HG03060 (cell line): ENCODE results near the gene AGBL5.

Source experiments
- ATAC-seq: cut with Tn5 transposase; IDR thresholded peaks from one replicate; pipeline ENCODE4 v1.9.1; 2021; ENCODE audit warnings: low read depth, moderate number of reproducible peaks; ENCODE audit not compliant: unreplicated experiment

Gene AGBL5

DNA sequence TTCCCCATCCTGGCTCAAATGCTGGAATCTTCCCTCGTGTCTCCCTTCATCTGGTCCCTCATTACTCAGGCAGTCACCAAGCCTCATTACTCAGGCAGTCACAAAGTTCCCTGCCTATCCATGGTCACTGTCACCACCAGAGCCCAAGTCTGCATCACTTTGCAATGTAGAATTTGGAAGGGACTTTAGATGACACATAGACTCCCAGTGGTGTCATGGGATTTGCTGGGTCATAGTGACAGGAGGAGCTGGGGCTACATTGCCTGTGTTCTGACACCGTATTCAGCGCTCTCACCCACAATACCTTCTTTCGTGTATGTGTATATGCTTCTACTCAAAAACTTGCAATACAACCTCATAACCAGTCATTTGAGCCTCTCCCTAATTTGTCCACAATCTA lies 24.9 kb downstream of the AGBL5 start:
- no peak for ATAC-seq

DNA sequence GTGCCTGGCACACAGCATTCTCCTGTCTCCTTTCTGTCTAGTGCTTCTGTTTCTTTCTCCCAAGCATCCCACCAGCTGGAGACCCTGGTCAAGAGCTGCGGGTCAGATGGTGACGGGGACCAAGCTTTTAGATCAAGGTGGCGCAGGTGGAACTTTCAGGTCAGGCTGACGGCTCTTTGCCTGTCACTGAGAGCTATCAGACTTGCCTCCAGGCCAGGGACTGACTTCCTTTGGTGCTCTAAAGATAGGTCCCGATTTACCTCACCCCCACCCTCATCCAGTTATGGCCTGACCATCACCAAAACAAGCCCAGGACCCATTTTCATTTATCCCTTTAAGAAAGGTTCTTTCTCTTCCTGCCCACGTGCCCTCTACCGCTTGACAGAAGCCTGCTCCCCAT lies 25.8 kb downstream of the AGBL5 start:
- ATAC-seq: no peak

DNA sequence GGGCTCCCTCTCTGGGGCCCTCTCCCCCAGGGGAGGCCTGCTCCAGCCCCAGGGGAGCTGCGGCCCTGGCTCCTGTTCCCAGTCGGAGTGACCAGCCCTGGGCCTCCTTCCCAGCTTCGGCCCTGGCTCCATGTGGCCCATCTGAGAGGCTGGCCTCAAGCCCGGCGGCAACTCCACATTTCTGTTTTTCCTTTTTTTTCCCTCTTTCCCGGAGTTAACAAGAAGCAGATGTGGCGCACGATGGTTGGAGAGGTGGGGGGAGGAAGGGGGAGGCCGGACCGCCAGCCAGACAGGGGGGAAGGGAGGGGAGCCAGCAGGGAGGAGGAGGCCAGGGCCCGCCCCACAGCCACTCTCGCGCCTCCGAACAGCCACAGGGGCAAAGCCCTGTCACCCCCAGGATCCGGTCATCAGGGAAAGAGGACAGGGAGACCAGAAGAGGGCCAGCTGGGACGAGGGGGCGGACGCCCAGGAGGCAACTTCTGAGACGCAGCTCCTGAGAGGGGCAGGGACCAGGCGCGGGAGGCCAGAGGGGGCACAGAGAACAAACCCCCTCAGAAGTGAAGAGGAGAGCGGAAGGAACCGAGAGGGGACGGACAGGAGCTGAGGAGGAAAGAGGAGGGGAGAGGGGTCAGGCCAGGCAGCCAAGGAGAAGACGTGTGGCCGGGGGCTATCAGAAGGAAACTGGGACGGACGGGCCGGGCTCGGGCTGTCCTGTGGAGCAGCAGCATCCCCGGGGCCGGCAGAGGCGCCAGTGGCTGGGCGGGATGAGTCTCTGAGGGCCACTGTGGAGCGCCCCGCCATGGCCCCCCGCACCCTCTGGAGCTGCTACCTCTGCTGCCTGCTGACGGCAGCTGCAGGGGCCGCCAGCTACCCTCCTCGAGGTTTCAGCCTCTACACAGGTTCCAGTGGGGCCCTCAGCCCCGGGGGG lies 27.1 kb downstream of the AGBL5 start, which contains the start of gene EMILIN1:
Gene EMILIN1 (plus strand): TSS at position 349 of the 928 bp plus-strand sequence. CDS start 451 bp downstream, at position 800.
- ATAC-seq: no peak

DNA sequence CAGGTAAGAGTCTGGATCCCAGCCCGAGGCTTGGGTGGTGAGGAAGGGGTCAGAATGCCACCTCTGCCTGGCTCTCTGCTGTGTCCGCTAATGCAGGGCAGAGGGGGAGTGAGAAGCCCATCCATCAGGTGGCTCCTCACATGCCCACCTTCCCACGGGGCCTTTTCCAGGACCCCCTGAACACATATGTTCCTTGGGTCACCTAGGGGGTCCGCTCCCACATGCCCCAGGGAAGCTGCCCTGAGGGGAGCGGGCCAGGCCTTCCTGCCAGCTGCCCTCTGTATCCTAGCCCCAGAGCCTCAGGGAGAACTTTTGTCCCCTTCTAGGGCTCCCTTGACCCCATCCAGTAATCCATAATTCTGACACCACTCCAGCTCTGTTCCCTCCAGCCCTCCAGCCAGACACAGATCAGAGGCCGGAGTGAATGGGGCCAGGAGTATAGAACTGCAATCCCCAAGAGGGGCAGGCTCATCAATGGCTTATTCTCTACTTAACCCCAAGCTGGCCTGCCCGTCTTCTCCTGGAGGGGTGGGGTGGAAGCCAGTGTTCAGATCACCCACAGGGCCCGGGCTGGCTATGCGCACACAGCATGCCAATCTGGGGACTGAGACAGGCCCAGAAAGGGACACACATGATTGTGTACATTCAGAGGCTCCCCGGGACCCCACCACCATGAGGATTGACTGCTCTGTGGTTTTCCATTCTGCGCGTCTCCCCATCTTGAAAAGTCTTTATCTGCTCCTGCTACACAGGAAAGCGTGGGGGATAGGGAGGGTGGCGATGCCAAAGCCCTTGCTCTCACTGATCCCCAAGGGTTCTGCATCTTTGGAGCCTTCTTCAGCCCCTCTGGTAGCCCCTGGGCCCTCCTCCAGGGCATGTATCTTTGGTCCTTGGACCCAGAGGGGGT lies 28.0 kb downstream of the AGBL5 start:
- ATAC-seq: no peak

DNA sequence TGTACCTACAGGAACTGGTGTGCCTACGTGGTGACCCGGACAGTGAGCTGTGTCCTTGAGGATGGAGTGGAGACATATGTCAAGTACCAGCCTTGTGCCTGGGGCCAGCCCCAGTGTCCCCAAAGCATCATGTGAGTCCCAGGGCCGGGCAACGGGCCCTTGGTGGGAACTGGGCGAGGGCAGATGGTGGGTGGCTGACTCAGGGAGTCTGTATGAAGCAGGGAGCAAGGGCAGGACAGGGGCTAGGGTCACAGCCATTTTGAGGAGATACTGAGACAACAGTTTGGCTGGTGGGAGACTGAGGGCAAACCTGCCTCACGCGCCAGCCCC lies 28.6 kb downstream of the AGBL5 start:
- ATAC-seq: no peak

DNA sequence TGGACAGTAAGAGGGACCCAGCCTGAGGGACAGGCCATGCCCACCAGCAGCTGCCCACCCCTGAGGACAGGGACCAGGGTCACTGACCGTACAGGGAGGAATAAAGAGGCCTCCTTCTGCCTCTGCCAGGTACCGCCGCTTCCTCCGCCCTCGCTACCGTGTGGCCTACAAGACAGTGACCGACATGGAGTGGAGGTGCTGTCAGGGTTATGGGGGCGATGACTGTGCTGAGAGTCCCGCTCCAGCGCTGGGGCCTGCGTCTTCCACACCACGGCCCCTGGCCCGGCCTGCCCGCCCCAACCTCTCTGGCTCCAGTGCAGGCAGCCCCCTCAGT lies 29.1 kb downstream of the AGBL5 start:
- ATAC-seq: no peak

DNA sequence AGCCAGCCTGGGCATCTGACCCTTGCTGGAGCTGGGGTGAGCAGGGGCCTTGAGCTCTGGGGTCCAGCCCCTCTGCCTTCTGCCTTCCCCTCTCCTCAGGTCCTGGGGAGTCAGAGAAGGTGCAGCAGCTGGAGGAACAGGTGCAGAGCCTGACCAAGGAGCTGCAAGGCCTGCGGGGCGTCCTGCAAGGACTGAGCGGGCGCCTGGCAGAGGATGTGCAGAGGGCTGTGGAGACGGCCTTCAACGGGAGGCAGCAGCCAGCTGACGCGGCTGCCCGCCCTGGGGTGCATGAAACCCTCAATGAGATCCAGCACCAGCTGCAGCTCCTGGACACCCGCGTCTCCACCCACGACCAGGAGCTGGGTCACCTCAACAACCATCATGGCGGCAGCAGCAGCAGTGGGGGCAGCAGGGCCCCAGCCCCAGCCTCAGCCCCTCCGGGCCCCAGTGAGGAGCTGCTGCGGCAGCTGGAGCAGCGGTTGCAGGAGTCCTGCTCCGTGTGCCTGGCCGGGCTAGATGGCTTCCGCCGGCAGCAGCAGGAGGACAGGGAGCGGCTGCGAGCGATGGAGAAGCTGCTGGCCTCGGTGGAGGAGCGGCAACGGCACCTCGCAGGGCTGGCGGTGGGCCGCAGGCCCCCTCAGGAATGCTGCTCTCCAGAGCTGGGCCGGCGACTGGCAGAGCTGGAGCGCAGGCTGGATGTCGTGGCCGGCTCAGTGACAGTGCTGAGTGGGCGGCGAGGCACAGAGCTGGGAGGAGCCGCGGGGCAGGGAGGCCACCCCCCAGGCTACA lies 30.7 kb downstream of the AGBL5 start:
- no peak for ATAC-seq

DNA sequence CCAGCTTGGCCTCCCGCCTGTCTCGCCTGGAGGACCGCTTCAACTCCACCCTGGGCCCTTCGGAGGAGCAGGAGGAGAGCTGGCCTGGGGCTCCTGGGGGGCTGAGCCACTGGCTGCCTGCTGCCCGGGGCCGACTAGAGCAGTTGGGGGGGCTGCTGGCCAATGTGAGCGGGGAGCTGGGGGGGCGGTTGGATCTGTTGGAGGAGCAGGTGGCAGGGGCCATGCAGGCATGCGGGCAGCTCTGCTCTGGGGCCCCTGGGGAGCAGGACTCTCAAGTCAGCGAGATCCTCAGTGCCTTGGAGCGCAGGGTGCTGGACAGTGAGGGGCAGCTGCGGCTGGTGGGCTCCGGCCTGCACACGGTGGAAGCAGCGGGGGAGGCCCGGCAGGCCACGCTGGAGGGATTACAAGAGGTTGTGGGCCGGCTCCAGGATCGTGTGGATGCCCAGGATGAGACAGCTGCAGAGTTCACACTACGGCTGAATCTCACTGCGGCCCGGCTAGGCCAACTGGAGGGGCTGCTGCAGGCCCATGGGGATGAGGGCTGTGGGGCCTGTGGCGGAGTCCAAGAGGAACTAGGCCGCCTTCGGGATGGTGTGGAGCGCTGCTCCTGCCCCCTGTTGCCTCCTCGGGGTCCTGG lies 31.4 kb downstream of the AGBL5 start:
- no peak for ATAC-seq

DNA sequence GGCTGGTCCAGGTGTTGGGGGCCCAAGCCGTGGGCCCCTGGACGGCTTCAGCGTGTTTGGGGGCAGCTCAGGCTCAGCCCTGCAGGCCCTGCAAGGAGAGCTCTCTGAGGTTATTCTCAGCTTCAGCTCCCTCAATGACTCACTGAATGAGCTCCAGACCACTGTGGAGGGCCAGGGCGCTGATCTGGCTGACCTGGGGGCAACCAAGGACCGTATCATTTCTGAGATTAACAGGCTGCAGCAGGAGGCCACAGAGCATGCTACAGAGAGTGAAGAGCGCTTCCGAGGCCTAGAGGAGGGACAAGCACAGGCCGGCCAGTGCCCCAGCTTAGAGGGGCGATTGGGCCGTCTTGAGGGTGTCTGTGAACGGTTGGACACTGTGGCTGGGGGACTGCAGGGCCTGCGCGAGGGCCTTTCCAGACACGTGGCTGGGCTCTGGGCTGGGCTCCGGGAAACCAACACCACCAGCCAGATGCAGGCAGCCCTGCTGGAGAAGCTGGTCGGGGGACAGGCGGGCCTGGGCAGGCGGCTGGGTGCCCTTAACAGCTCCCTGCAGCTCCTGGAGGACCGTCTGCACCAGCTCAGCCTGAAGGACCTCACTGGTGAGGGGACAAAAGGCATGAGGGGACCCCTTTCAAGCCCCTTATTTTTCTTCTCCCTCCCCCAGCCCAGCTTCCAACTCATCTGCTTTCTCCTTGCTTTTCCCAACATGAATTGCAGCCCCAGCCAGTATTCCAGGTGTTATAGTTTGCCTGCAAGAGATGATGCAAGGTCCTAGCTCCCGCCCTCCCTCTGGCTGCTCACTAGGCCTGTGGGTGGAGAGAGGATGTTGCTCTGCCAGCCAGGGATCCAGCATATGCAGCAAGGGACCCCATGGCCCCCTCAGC lies 32.2 kb downstream of the AGBL5 start:
- no peak for ATAC-seq

DNA sequence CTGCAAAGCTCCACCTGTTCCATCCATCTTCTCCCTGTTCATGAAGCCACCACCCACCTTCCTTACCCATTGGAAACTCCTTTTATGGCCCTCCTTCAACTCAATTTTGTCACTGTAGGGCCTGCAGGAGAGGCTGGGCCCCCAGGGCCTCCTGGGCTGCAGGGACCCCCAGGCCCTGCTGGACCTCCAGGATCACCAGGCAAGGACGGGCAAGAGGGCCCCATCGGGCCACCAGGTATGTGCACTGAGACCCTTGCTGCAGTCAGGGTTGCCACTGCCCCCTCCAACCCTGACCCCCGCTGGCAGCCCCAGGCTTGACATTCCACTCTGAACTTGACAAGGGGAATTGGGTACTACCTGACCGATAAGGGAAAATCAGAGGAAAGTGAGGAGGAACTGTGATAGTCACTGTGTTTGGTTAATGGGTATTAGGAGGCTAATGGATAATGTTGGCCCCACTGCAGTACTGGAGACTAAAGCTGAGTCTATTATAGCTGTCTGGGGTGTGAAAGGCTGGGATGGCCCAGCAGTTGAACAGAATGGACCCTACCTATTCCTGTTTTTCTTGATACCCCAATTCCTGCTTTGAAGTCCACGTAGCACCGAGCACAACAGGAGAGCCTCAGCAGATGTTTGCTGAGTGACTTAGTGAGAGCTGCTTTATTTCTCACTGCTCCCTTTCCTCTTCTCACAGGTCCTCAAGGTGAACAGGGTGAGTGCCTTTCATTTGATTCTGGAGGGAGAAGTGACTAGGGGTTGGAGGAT lies 33.0 kb downstream of the AGBL5 start:
- ATAC-seq: no peak

DNA sequence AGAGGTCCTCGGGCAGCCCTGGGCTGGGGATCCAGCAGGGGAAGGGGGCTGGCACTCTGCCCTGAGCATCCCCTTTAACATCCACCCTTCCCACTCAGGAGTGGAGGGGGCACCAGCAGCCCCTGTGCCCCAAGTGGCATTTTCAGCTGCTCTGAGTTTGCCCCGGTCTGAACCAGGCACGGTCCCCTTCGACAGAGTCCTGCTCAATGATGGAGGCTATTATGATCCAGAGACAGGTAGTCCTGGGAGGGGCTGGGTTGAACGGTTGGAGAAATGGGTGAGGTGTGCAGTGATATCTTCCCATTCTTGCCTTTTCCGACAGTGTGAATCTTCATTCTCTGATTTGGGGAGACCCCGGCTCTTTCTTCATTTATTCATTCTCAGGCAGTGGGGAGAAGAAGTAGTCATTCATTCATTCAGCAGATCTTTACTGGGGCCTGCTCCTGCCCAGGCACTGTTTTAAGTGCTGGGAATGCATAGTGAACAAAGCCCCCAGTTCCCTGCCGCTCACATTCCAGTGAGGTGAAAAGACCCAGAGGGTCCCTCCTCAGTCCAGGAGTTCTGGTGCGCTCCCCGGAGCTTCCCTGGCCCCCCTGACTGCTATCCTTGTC lies 33.7 kb downstream of the AGBL5 start:
- ATAC-seq: no peak

DNA sequence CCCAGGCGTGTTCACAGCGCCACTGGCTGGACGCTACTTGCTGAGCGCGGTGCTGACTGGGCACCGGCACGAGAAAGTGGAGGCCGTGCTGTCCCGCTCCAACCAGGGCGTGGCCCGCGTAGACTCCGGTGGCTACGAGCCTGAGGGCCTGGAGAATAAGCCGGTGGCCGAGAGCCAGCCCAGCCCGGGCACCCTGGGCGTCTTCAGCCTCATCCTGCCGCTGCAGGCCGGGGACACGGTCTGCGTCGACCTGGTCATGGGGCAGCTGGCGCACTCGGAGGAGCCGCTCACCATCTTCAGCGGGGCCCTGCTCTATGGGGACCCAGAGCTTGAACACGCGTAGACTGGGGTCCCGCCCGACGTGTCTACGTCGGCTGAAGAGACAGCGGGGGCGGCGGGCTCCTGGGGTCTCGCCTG lies 34.2 kb downstream of the AGBL5 start:
- ATAC-seq: no peak

DNA sequence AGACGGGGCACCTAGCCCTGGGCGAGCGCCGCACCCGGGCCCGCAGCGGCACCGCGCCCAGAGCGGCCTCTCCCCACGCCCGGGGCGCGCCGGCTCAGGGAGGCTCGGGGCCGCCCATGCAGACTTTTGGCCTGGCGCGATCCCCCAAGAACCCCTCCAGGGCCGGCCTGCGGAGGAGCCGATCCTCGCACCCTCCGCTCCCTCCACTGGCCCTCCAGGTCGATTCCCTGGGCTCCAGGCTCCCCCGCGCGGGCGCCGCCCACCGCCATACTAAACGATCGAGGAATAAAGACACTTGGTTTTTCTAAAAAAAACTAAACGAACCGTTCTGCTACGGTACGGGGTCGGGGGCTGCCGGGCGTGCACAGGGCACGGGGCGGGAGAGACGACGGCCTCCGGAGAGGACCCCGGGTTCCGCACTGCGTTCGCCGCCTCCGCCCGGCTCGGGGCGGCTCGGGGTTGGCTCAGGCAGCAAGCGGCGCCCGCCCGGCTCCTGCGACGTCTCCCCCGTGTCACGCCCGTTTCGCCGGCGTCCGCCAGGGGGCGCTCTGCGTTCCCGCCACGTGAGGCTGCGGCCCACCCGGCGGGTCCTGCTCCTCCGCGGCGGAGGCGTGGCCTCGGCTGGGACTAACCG lies 34.7 kb downstream of the AGBL5 start:
- peak; percentile 57 for ATAC-seq

DNA sequence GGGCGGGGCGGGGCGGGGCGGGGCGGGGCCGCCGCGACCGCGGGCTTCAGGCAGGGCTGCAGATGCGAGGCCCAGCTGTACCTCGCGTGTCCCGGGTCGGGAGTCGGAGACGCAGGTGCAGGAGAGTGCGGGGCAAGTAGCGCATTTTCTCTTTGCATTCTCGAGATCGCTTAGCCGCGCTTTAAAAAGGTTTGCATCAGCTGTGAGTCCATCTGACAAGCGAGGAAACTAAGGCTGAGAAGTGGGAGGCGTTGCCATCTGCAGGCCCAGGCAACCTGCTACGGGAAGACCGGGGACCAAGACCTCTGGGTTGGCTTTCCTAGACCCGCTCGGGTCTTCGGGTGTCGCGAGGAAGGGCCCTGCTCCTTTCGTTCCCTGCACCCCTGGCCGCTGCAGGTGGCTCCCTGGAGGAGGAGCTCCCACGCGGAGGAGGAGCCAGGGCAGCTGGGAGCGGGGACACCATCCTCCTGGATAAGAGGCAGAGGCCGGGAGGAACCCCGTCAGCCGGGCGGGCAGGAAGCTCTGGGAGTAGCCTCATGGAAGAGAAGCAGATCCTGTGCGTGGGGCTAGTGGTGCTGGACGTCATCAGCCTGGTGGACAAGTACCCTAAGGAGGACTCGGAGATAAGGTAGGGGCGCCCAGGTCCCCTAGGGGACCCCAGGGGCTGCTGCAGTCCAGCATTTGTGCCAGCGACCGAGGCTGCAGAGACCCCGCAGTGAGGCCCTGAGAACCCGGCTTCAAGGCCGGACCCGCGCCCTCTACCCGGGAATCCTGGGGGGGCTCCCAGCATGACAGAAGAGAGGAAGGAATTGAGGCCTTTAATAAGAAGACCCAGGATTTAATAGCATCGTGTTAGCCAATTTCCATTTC lies 35.5 kb downstream of the AGBL5 start, which contains the start of gene KHK:
Gene KHK (plus strand): TSS at position 49 of the 870 bp plus-strand sequence. CDS start 488 bp downstream, at position 537.
- ATAC-seq: no peak

DNA sequence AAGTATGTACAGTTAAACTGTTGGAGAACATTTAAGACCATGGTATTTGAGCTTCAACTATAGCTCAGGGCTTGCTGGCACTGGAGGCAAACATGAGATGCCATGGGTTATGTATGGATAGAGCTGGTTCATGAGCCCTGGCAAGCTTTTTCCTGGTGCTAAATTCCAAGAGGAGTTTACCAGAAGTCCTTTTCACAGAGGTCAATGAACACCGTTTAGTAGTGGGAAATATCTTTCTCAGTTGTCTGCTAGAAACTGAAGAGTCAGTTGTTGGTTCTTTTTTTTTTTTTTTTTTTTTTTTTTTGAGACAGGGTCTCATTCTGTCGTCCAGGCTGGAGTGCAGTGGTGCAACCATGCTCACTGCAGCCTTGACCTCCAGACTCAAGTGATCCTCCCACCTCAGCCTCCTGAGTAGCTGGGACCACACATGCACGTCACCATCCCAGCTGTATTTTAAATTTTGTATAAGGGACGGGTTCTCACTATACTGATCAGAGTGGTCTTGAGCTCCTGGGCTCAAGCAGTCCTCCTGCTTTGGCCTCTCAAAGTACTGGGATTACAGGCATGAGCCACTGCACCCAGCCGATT lies 36.4 kb downstream of the AGBL5 start:
- ATAC-seq: no peak

DNA sequence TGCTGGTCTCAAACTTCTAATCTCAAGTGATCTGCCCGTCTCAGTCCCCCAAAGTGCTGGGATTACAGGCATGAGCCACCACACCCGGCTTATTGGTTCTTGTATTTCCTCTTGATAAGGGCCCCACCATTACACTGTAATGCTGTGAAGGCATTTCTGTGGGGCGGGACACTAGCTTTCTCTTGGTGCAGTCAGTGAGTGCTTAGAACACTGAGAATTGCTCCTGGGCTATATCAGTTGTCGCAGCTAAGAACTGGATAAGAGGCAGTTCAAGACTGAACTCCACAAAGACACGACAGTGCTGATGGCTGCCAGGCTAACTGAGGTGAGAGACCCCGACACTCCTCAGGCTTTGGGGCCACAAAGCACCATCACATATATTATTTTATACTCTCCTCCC lies 37.2 kb downstream of the AGBL5 start:
- no peak for ATAC-seq
